NK-92 treated with Interleukin-12 subunit alpha and Interleukin-12 subunit beta, amount 100 ng/mL, for 24 hours (cell line): ENCODE data around the gene PRKG1.

Source experiments
- DNase-seq: peaks from one replicate; lab custom pipeline; 2025; lab: John Stamatoyannopoulos, UW

PRKG1 gene

DNA sequence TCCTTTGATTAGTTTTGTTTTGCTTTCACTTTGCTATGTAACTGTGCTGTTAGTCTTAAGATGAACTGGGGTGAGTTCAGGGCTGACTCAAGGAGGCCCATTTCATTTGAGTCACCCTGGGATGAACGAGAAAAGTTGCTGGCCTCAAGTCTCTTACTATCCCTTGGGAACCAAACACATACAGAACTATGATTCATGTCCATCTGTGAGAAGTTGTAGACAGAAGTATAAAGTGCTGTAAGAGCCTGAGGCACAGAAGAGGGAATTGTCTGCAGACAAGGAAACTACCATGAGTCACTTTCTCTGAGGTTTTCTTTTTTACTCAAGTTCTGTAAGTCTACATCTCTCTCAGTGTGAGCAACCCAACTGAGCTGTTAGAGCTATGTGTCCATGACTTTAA is 805.0 kb downstream of the PRKG1 start:
- peak; percentile 8 for DNase-seq

DNA sequence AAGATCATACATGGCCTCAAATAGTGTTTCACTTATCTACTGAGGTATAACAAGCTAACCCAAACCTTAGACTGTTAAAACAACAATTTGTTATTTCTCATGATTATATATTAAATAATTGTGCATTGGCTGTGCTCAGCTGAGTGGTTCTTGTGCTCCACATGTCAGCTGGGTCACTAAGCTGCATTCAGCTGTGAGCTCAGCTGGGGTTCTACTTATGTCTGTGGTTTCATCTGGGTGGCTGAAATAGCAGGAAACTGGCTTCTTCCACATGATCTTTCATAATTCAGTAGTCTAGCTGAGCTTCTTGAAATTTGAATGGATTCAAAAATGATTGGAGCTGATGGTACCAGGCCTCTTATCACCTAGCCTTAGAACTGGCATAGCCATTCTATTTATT is 806.9 kb downstream of the PRKG1 start:
- DNase-seq = no peak

DNA sequence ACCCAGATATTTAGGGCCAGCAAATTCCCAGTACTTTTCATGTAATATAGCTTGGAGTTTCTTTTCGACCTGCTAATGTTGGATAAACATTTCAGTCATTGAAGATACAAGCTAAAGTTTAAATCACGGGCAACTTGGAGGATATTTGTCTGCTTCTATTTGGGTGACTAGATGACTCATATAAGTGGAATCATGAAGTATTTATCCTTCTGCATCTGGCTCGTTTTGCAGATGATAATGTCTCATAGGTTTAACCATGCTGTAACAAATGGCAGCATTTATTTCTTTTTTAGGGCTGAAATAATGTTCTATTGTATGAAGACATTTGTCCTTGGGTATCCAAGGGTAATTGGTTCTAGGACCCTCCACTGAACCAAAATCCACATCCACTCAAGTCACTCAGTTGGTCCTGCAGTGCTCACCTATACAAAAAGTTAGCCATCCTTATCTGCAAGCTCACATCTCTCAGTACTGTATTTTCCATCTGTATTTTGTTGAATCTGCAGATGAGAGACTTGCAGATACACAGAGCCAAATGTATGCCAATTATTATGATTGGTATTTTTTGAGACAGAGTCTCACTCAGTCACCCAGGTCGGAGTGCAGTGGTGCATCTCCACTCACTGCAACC is 812.3 kb downstream of the PRKG1 start:
- DNase-seq = no peak

DNA sequence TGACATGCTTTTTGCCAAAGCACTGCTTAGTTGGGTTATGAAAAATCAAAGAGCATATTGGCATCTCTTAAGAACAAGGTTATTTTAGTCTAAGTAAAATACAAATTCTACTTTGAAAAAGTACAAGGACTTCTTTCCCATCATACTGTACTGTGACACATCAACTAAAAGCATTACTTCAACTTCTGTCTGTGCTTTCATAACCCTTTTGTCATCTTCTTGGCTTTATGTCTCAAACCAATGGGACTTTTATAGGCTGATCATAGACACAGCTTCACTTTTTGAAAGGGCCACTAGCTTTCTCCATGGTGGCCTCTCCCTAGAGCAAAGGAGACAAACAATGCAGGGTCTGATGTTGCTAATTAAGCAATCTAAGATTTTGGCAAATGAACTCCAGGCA is 814.0 kb downstream of the PRKG1 start:
- DNase-seq = no peak

DNA sequence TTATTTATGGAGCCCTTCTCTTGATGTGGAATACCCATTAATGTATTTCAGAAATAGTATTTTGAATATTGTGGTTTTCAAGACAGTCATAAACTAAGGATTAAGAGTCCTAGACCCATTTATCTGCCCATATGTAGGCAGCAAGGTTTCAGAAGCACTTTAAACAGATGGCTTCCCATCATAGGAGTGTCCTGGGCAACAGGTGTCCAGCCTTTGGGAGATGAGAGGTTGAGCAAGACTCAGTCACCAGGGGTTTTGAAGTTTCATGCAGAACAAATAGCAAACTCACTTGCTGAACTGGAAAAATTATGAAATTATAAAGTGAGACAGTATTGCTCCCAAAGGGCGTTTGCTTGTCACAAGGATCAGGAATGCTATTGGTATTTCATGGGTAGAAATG is 818.0 kb downstream of the PRKG1 start:
- DNase-seq = no peak

DNA sequence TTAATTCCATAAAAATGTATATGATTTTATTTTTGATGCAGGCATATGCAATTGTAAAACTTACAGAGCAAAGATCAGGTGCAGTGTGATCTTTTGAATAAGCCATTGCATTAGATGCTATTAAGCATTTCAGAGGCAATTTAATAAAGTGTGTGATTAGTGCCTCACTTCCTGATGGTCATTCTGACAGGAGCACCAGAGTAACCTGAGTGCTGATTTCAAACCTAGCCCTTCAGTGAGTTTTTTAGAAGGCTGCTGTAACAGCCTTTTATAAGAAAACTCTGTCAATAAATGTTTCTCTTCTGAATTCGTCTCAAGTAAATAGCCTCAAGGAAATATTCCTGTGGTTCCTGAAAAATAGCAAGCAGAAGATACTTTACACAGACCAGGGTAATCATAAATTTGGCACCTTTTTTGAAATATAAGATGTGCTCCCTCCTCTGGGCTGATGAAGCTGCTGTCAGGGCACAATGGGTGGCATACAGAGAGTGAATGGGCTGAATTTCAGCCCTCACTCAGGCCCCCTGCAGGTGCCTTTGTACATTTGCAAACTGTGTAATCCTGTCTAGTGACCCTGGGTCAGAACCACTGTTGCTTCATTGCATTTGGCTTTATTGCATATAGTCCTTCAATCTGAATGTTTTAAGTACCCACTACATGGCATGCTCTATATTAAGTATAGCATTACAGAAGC is 818.8 kb downstream of the PRKG1 start:
- DNase-seq = no peak

DNA sequence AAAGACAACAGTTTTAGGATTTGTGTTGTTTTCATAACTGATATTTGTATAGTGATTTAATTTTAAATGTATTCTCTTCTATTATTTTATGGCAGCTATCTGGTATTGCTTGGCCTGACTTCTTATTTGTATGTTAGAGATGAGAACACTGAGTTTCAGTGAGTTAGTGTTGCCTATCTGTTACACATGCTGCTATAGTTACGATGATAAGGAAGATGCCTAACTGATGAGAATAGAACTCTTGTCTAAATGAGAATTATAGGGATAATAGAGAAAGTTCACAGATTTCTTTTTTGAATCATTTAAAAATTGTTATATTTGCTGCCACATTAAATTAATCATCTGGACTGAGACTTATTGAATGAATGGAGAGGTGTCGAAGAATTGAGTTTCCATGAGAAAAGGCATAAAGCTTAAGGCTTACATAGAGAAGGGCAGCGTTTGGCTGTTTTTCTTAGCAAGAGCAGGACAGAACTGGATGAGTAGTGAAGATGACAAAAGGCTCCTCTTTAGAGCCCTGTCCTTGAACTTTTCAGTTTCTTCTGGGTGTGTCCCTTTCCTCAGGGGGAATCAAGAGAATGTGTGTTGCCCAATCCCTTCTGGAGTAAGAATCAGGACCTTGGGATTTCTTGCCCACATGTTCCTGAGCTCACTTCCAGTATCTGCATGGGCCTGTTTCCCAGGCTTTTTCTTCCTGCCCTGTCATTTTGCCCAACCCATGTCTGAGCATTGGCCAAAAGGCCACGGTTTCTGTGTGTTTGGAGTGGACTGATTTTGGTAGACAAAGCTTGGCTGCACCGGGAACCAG is 820.7 kb downstream of the PRKG1 start:
- no peak for DNase-seq

DNA sequence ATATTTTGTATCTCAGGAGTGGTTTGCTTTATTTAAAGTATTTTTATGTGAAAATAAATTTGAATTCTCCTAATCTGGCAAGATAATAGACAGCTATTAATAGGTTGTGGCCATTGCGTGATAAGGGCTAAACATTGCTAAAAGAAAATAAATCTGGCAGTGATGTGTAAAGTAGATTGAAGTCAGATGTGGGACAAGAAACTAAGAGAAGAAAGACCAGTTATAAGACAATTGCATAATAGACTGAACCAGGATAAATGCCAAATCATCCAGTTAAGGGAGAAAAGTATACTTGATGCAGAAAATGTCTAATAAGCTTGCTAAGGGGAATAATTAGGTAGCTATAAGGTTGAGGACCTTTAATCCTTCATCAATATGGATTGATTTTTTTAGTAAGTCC is 822.6 kb downstream of the PRKG1 start:
- no peak for DNase-seq

DNA sequence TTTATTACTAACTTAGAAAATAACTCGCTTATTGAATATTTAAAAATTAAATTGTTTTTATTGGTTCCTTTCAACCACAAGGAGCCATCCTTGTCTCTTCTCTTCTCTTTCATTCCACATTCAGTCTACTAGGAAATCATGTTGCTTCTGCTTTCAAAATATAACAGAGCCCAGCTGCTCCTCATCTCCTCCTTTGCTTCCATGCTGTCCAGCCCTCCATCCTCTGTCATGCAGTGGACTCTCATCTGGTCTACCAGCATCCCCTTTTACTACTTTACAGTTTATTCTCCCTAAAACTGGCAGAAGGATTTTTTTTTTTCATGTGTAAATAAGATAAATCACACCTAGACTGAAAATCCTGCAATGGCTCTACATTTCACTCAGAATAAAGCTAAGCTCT is 823.3 kb downstream of the PRKG1 start:
- no peak for DNase-seq

DNA sequence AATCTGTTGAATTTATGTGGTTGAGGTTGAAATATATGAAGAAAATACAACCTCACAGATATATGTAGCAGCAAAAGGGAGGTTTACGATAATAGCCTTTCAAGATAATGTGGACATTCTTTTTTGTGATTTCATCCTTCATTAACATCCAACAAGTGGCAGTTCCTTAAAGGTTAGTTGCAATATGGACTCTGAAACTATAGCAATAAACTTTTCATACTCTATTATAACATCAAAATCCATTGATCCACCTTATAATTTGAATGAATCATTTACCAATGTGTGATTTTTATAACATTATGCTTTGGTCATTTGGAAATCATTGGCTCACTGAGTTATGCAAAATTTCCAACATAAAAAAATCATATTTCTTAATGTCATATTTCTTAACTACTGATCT is 825.9 kb downstream of the PRKG1 start:
- DNase-seq = no peak

DNA sequence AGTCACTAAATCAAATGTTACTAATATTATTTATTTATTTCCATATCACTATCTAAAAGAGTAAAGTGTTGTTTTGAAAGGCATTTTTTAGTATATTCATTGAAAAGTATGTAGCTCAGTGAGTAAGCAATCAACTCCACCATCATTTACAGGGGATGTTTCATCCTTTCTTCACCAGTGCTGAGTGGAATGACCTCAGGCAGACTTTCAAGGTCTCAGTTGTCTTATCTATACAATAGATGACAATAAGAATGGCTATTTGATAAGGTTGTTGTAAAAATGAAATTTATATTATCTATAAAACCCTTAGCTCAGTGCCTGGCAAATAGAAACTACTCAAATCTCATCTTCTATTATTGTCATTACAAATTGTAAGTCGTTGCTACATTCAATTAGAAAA is 829.4 kb downstream of the PRKG1 start:
- no peak for DNase-seq

DNA sequence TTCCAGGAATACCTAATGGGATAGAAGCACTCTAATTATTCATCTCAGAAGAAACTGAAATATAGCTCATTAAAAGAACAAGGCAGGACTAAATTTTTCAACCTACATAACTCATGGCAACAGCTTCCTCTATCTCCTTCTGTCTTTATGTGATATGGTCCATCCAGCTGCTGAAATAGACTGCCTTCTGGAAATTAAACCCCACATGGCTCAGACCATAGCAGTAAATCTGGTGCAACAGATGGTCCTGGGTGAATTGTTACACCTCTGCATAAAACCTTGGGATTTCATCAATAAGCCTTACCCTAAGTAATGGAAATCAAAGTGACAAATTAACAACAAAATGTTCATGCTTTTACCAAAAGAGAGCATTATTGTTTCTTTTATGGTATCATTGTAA is 830.7 kb downstream of the PRKG1 start:
- DNase-seq = no peak

DNA sequence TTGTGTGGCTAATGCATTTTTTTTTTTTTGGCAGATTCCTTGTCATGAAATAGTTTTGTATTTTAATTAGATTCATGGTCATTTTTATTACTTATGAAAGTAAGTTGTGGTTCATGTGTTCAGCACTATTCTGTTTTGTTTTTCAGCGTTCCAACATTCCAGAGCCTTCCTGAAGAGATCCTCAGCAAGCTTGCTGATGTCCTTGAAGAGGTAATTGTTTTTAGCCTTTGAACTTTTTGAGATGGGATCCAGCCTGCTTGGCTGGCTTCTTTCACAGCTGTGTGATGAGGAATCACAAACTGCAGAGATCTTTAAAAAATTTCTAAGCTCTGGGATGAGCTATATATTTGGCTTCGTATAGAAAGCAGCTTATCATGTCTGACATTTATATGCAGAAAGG is 833.1 kb downstream of the PRKG1 start:
- no peak for DNase-seq

DNA sequence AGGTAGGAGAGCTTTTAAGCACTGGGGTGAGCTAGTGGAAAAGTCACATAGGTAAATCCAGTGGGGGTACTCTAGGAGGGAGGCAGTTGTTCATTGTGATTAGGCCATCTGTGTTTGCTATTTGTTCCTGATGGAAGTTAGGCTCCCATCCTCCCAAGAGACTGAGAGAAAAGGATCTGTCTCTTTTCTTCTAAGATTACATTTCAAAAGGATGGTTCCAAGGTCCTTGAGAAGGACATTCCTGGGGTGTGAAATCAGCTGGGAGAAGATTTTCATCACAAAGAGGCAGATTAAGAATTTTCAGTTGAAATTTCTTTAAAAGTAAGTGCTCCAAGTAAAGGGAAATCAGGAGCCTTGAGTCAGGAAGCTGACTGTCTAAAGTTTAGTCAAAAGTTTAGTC is 835.9 kb downstream of the PRKG1 start:
- no peak for DNase-seq

DNA sequence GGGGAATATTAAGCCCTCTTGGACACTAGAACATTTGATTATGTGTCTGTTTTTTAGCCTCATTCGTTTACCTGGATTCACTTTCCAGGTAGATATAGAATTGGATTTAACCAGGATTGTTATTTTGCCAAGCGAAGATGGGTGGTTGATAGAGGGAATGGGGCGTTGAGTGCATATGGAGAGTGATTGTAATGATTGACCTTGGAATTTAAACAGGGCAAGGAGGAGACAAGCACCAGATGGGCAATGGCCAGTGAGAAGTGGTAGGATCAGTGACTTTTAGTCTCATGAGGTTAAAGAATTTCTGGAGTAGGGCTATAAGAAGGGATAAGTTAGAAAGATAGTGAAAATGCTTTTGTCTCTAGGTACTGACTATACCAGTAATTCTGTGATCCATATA is 836.3 kb downstream of the PRKG1 start:
- no peak for DNase-seq

DNA sequence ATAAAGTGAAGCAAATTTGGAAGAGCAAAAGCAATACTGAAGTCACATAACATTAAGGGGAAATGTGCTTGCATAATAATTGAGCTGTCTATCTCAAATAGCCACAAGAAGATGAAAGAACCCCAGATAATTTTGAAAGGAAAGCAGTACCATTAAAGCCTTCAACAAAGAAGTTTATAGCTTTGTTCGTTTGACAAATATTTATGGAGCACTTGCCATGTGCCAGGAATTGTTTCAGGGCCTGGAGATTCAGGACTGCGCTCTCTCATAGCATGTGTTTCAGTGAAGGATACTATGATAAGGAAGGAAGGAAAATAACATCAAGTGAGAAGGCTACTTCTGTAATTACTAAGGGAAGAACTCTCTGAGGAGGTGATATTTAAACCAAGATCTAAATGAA is 837.4 kb downstream of the PRKG1 start:
- no peak for DNase-seq

DNA sequence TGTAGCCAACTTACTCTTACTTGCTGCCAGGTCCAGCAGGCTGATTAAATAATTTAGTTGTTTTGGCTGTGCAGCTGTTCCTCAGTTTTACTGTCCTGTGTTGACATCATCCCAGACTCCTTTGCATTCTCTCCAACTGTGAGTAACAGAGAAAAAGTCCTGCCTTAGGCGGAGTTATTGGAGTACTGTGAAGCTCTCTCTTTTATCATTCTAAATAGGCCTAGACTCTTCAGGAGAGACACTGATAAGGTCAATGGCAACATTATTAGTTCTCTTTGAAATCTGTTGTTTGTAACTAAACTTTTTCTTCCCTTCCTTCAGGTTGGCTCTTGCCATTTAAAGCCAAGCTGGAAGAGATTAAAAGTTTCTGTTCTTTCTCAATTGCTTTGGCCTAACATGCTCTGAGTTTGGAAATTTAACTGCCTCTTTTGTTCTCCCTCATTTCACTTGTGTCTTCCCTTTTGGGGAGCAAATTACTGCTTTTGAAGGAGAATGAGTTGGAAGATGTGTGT is 840.8 kb downstream of the PRKG1 start:
- DNase-seq = no peak

DNA sequence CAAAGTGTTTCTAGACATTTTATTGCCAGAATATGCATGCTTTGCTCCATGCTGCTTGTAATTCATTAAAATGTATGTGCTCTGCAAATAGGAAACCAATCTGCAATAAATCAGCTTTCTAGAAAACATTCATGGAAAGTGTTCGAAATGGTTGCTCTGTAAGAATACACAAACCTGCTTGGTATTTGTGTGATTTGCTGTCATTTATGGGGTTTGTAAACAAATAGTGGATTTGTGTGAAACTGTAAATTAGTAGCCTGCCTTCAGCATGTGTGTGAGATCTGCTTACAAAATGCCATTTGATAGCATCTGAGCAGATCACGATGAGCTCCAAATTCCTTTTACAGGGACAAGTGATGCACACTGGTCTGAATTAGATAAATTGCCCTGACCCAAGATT is 844.2 kb downstream of the PRKG1 start:
- no peak for DNase-seq

DNA sequence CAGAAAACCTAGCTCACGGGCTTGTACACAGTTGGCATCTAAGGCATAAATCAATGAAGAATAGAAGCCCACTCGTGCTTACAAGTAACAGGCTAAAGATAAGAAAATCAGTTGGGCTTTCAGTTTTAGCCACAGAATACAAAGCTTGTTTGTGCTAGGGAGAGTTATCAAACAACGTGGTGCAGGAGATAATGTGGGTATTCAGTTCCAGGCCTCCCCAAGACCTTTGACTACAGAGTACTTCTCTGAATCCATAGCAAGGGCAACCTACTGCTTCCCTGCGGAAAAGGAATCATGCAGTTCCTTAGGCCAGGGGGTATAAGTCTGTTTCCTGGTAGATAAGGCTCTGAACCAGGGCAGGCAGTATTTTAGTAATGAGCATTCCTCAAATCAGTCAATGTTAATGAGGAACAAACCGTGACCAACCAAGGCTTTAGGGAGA is 844.6 kb downstream of the PRKG1 start:
- DNase-seq = no peak

DNA sequence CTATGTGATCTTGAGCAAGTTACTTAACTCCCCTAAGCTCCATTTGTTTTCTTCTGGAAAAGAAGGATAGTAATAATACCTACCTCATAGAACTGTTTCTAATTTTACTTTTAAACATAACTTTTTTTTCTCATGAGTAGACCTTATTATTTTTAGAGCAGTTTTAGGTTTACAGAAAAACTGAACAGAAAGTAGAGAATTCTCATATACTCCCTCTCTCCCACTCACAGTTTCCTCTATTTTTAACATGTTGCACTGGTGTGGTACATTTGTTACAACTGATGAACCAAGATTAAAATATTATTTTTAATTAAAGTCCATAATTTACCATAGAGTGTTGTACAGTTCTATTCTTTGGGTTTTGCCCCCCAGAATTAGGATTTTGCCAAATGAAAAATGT is 846.4 kb downstream of the PRKG1 start:
- DNase-seq = no peak

DNA sequence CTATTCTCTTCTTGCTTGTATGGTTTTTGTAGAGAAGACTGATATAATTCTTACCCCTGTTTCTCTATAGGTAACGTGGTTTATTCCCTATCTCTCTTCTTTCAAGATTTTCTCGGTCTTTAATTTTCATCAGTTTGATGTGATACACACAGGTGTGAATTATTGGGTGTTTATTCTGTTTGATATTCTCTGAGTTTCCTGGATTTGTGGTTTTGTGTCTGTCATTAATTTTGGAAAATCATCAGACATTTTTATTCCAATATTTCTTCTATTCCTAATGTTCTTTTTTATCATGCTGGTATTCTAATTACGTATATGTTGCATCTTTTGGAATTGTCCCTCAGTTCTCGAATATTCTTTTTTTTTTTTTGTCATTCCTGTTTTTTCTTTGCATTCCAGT is 850.1 kb downstream of the PRKG1 start:
- DNase-seq = no peak

DNA sequence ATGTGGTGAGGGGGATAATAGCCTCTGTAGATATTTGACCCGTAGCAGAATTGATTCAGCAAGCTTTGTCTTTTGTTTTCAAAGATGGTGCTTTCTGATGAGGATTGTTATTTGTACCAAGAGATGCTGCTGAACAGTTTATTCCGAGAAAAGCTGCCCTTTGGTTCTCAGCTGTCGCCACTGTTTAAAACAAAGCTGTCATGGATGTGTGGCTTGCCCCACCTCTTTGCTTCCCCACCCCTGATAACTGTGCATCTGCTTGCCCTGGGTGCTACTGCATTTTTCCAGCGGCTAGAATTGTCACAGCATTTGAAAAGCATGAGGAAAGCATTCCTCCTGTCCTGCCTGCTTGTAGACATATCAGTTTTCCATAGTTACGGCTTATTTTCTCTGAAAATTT is 852.0 kb downstream of the PRKG1 start:
- no peak for DNase-seq

DNA sequence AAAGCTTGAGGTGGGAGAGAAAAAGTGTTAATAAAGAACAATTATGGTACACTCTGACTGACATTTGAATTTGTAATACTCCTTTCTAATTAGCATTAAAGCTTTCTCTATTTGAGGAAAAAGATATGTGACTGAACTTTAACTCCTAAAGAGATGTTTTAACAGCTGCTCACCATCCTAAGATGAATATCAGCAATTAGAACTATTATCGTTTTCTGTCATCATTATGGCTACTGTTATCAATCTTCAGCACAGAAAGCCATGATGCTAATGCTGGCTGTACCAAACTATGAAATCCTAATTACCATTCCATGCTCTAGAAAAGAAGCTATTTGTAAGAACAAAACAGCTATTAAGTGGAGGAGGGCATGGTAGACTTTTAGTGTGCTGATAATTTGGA is 853.9 kb downstream of the PRKG1 start:
- DNase-seq = no peak
